HCT116 (cell line): Measurements from ENCODE around the gene C1orf185. TPM values are rescaled to one million over a fixed set of nuclear protein-coding genes. Genes with fewer than 3 reads are reported as not detected.

Source experiments
- ATAC-seq: fragments of 200-7000 bp; cut with Tn5 transposase; 2 replicates; pipeline ENCODE4 v1.9.1; 2020; ENCODE audit warnings: mild to moderate bottlenecking, moderate library complexity
- BruUV-seq: library from RNA; stranded (reverse); fragments of 400-500 nt; replicated peaks from 2 replicates; lab custom pipeline; 2021; lab: Mats Ljungman, UMichigan
- CTCF ChIA-PET: fragments of 300-600 bp; sonication (Branson Sonifier 250); formaldehyde crosslinking; loops from one replicate; lab custom pipeline; 2021; ENCODE audit warnings: antibody characterized with exemption; lab: Charles Lee
- POLR2A ChIA-PET: fragments of 300-600, 350-600 bp; sonication (Branson Sonifier 250); formaldehyde crosslinking; loops from one replicate; lab custom pipeline; 2021; ENCODE audit warnings: antibody characterized with exemption; lab: Charles Lee
- RAD21 ChIA-PET, 2 experiments: fragments of 300-600 bp; sonication (Branson Sonifier 250); formaldehyde crosslinking; loops; one replicate each; lab custom pipeline; 2023; ENCODE audit warnings: low total read pairs in 2 of 2; ENCODE audit not compliant: uncharacterized antibody in 2 of 2, unreplicated experiment in 2 of 2, low non-redundant PET in 1 of 2; lab: Charles Lee
- DNase-seq: peaks from one replicate; pipeline ENCODE4 v3.0.0-alpha.2; 2010; ENCODE audit warnings: low read depth, low spot score
- H2AFZ ChIP-seq: fragments of 200-600 bp; shearing (Covaris generic), sonication (generic); 2 replicates; pipeline ENCODE4 v1.6.1; 2017; ENCODE audit warnings: low read depth, mixed run types, mixed read lengths, antibody characterized with exemption, low read length; ENCODE audit not compliant: poor library complexity, severe bottlenecking
- H3K27ac ChIP-seq: 2 replicates; pipeline ENCODE4 v1.5.1; 2012; ENCODE audit warnings: low read depth, low read length
- H3K27me3 ChIP-seq: fragments of 200-600 bp; sonication (generic); 2 replicates; pipeline ENCODE4 v1.6.1; 2016; ENCODE audit warnings: mixed run types, low read length, mixed read lengths; ENCODE audit not compliant: insufficient read depth
- H3K36me3 ChIP-seq, 2 experiments: fragments of 200-500 bp in 1 of 2; fragments of 200-600 bp in 1 of 2; sonication (Bioruptor generic) in 1 of 2; sonication (generic) in 1 of 2; 2 replicates each; pipeline versions ENCODE4 v1.5.1 to v1.6.1; 2014 to 2016; ENCODE audit warnings: low read length in 2 of 2, inconsistent platforms in 1 of 2, mixed read lengths in 1 of 2, mixed run types in 1 of 2; ENCODE audit not compliant: insufficient read depth in 2 of 2, control insufficient read depth in 1 of 2
- H3K4me1 ChIP-seq, 2 experiments: fragments of 200-600 bp in 1 of 2; sonication (generic) in 1 of 2; 2 replicates each; pipeline versions ENCODE4 v1.5.1 to v1.6.1; 2012 to 2017; ENCODE audit warnings: low read length in 2 of 2, inconsistent platforms in 1 of 2, mild to moderate bottlenecking in 1 of 2, mixed read lengths in 1 of 2, mixed run types in 1 of 2, moderate library complexity in 1 of 2; ENCODE audit not compliant: insufficient read depth in 2 of 2, control insufficient read depth in 1 of 2
- H3K4me2 ChIP-seq: fragments of 200-600 bp; sonication (generic); 2 replicates; pipeline ENCODE4 v1.6.1; 2017; ENCODE audit warnings: mixed run types, low read length, mixed read lengths
- H3K4me3 ChIP-seq, 2 experiments: fragments of 200-600 bp in 1 of 2; sonication (generic) in 1 of 2; replicated peaks in 1 of 2; 2 replicates each; pipeline ENCODE4 v1.5.1; 2011 to 2016; ENCODE audit warnings: low read length in 2 of 2, control low read depth in 1 of 2, low read depth in 1 of 2, mild to moderate bottlenecking in 1 of 2, mixed read lengths in 1 of 2, mixed run types in 1 of 2
- H3K79me2 ChIP-seq: fragments of 200-600 bp; sonication (generic); 2 replicates; pipeline ENCODE4 v1.6.1; 2017; ENCODE audit warnings: mild to moderate bottlenecking, mixed run types, low read length, moderate library complexity, mixed read lengths; ENCODE audit not compliant: insufficient read depth
- H3K9ac ChIP-seq: fragments of 200-600 bp; sonication (generic); 2 replicates; pipeline ENCODE4 v1.6.1; 2016; ENCODE audit warnings: low read length, mixed read lengths
- H3K9me2 ChIP-seq: fragments of 200-600 bp; sonication (generic), shearing (Covaris generic); 2 replicates; pipeline ENCODE4 v1.6.1; 2017; ENCODE audit warnings: mixed run types, mild to moderate bottlenecking, moderate library complexity; ENCODE audit not compliant: insufficient read depth
- H3K9me3 ChIP-seq, 2 experiments: fragments of 200-500 bp in 1 of 2; fragments of 200-600 bp in 1 of 2; sonication (Bioruptor generic) in 1 of 2; sonication (generic) in 1 of 2; 2 replicates each; pipeline ENCODE4 v1.6.1; 2014 to 2017; ENCODE audit warnings: low read length in 2 of 2, mixed read lengths in 2 of 2, inconsistent platforms in 1 of 2, low read depth in 1 of 2, mild to moderate bottlenecking in 1 of 2, mixed run types in 1 of 2, moderate library complexity in 1 of 2; ENCODE audit not compliant: control insufficient read depth in 1 of 2, insufficient read depth in 1 of 2
- H4K20me1 ChIP-seq: fragments of 200-600 bp; sonication (generic), shearing (Covaris generic); 2 replicates; pipeline ENCODE4 v1.6.1; 2017; ENCODE audit warnings: mixed run types, mild to moderate bottlenecking, moderate library complexity; ENCODE audit not compliant: insufficient read depth
- SIN3A ChIP-seq: IDR thresholded peaks from 2 replicates; pipeline ENCODE4 v1.6.1; 2012; ENCODE audit warnings: low read depth
- YY1 ChIP-seq: IDR thresholded peaks from 2 replicates; pipeline ENCODE4 v1.6.1; 2011; ENCODE audit warnings: low read length, low read depth, moderate library complexity, mild to moderate bottlenecking; ENCODE audit not compliant: insufficient replicate concordance; ENCODE audit errors: extremely low read depth
- intact Hi-C: fragments of 100-400 bp; cut with micrococcal nuclease; formaldehyde crosslinking; loops from 2 replicates; pipeline ENCODE4 v1.10.0; 2022
- total RNA-seq: library from RNA; stranded (reverse); gene quantifications from one replicate; pipeline ENCODE4 v1.2.1, GENCODE V29; 2021; ENCODE audit not compliant: unreplicated experiment
- TF ChIP-seq, protein P1 (sequence below), 3 experiments: fragments of 200-600 bp in 1 of 3; sonication (generic) in 1 of 3; IDR thresholded peaks in 2 of 3; conservative IDR thresholded peaks in 1 of 3; 2 replicates each; pipeline ENCODE4 v1.5.1; 2012 to 2017; ENCODE audit warnings: low read depth in 2 of 3, low read length in 2 of 3, antibody characterized with exemption in 1 of 3, borderline replicate concordance in 1 of 3, control low read depth in 1 of 3, mild to moderate bottlenecking in 1 of 3, mixed read lengths in 1 of 3, mixed run types in 1 of 3, moderate library complexity in 1 of 3; ENCODE audit not compliant: insufficient read depth in 1 of 3
- TF ChIP-seq, protein P2 (sequence below): IDR thresholded peaks from 2 replicates; pipeline ENCODE4 v1.6.1; 2012; ENCODE audit warnings: low read depth

The C1orf185 gene
- total RNA-seq, 1 experiment from 2014 or later = not detected

DNA sequence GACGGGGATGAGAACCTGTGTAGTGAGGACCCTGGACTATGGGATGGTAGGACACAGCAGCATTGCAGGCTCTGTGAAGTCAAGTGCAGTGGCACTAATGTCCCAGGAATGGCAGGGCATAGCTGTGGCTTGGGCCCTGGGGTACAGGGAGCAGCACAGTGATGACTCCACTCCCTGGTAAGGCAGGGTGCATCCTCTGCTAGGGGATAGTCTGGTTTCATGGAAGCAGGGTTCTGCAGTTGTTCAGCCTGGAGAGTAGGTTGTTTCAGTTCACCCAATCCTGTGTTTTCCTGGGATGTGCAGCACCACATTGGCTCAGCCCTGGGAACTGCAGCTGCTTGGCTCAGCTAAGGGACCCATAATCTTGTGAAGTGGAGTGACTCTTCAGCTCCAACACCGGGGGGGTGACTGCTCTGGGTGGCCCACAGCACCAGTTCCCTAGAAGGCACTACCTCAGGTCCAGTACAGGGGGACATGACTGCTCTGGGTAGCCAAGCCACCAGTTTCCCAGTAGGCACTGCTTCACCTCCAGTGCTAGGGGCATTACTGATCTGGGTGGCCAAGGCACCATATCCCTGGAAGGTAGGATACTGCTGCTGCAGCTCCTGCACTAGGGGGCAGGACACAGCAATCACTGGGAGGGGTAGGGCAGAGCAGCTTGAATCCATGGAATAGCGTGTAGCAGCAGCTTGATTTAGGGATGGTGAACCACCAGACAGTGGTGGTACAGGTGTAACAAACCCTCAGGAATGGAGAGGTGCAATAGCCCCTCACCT, 15.3 kb upstream of the C1orf185 start:
- ChIA-PET POLR2A (no interaction called here), RAD21 (no interaction called here), CTCF (interaction anchor here (1.5 kb wide), 1 partner anchor 102 kb away, joined by 4 read pairs; no protein-coding TSS in a partner anchor)
- no peak overlapping the region for H3K9ac ChIP-seq
- ATAC-seq = peak; percentile 72
- no peak for DNase-seq
- no peaks in the 10 kb centered on the region for H3K79me2 ChIP-seq
- H3K9me2 ChIP-seq = no peaks in the 10 kb centered on the region
- no peaks in the 10 kb centered on the region for H3K9me3 ChIP-seq
- no peak overlapping the region for H3K27ac ChIP-seq
- H3K4me1 ChIP-seq = no peaks in the 10 kb centered on the region
- no peaks in the 10 kb centered on the region for H3K27me3 ChIP-seq
- no TSS peak for BruUV-seq
- H4K20me1 ChIP-seq = no peaks in the 10 kb centered on the region
- TF ChIP-seq, protein P1, sequence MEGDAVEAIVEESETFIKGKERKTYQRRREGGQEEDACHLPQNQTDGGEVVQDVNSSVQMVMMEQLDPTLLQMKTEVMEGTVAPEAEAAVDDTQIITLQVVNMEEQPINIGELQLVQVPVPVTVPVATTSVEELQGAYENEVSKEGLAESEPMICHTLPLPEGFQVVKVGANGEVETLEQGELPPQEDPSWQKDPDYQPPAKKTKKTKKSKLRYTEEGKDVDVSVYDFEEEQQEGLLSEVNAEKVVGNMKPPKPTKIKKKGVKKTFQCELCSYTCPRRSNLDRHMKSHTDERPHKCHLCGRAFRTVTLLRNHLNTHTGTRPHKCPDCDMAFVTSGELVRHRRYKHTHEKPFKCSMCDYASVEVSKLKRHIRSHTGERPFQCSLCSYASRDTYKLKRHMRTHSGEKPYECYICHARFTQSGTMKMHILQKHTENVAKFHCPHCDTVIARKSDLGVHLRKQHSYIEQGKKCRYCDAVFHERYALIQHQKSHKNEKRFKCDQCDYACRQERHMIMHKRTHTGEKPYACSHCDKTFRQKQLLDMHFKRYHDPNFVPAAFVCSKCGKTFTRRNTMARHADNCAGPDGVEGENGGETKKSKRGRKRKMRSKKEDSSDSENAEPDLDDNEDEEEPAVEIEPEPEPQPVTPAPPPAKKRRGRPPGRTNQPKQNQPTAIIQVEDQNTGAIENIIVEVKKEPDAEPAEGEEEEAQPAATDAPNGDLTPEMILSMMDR (IDR thresholded peaks at IDR 0.05 in 2 of 3, conservative IDR thresholded peaks at IDR 0.05 in 1 of 3; ENCODE audit: borderline replicate concordance in 1 of 3, insufficient read depth in 1 of 3, low read depth in 2 of 3, low read length in 2 of 3) = 0 out of 6 replicates have a peak, but pooled peaks of 2 of the 3 experiments have one; percentile 7
- TF ChIP-seq, protein P2, sequence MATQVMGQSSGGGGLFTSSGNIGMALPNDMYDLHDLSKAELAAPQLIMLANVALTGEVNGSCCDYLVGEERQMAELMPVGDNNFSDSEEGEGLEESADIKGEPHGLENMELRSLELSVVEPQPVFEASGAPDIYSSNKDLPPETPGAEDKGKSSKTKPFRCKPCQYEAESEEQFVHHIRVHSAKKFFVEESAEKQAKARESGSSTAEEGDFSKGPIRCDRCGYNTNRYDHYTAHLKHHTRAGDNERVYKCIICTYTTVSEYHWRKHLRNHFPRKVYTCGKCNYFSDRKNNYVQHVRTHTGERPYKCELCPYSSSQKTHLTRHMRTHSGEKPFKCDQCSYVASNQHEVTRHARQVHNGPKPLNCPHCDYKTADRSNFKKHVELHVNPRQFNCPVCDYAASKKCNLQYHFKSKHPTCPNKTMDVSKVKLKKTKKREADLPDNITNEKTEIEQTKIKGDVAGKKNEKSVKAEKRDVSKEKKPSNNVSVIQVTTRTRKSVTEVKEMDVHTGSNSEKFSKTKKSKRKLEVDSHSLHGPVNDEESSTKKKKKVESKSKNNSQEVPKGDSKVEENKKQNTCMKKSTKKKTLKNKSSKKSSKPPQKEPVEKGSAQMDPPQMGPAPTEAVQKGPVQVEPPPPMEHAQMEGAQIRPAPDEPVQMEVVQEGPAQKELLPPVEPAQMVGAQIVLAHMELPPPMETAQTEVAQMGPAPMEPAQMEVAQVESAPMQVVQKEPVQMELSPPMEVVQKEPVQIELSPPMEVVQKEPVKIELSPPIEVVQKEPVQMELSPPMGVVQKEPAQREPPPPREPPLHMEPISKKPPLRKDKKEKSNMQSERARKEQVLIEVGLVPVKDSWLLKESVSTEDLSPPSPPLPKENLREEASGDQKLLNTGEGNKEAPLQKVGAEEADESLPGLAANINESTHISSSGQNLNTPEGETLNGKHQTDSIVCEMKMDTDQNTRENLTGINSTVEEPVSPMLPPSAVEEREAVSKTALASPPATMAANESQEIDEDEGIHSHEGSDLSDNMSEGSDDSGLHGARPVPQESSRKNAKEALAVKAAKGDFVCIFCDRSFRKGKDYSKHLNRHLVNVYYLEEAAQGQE = no peak
- no peak for TF ChIP-seq SIN3A
- TF ChIP-seq YY1 = no peak
- intact Hi-C loops = no loop called here
- H3K4me3 ChIP-seq = no peak overlapping the region
- H3K36me3 ChIP-seq = no peaks in the 10 kb centered on the region
- no peak overlapping the region for H3K4me2 ChIP-seq
- no peak overlapping the region for H2AFZ ChIP-seq
